ENCODE measurements around the gene ASB5.

- TF ChIP-seq CTCF (IDR thresholded peaks at IDR 0.05 in 8 of 11, conservative IDR thresholded peaks at IDR 0.05 in 3 of 11) (no peak), POLR2AphosphoS5 (IDR thresholded peaks at IDR 0.05) (no peak), POLR2A (IDR thresholded peaks at IDR 0.05) (no peak)
Measured at GRCh38 chr4:176241703-176242102, 27.3 kb downstream of the ASB5 start.
